A549 (cell line): ENCODE data around the gene DELE1. TPM values are rescaled to one million over a fixed set of nuclear protein-coding genes. Genes with fewer than 3 reads are reported as not detected.

ENCODE experiments used
- ATAC-seq, 2 experiments: fragments of 200-7000 bp in 1 of 2; fragments of >200 bp in 1 of 2; cut with Nextera tagmentation in 1 of 2; cut with Tn5 transposase in 1 of 2; 3 replicates each; pipeline versions ENCODE4 v1.8.0 to v1.9.1; 2018 to 2020; ENCODE audit warnings: mild to moderate bottlenecking in 1 of 2, moderate library complexity in 1 of 2
- CTCF ChIA-PET: fragments of 300-600 bp; sonication (Branson Sonifier 250); formaldehyde crosslinking; extraction: SDS; loops from one replicate; lab custom pipeline; 2021; ENCODE audit warnings: antibody characterized with exemption, inconsistent platforms; lab: Yijun Ruan, JAX
- POLR2A ChIA-PET: fragments of 350-600 bp; formaldehyde crosslinking; extraction: SDS; loops from one replicate; lab custom pipeline; 2021; ENCODE audit warnings: antibody characterized with exemption, inconsistent platforms; lab: Yijun Ruan, JAX
- DNase-seq, 2 experiments: peaks; one replicate each; pipeline versions ENCODE4 v3.0.0 to v3.0.0-alpha.2; 2011 to 2016; ENCODE audit warnings: low read depth in 1 of 2, low spot score in 1 of 2
- FAIRE-seq: peaks from 2 replicates; lab custom pipeline; 2011; peaks lifted over from hg19 to GRCh38; lab: Jason Lieb, UNC
- H3K27ac ChIP-seq, 2 experiments: fragments of >200 bp; sonication (Bioruptor Twin); formaldehyde crosslinking; 3 replicates each; pipeline ENCODE4 v1.5.1; 2016 to 2017
- H3K4me1 ChIP-seq: fragments of >200 bp; sonication (Bioruptor Twin); formaldehyde crosslinking; 3 replicates; pipeline ENCODE4 v1.6.1; 2016
- H3K4me2 ChIP-seq: fragments of >200 bp; sonication (Bioruptor Twin); formaldehyde crosslinking; 3 replicates; pipeline ENCODE4 v1.6.1; 2016
- H3K4me3 ChIP-seq: fragments of >200 bp; sonication (Bioruptor Twin); formaldehyde crosslinking; 3 replicates; pipeline ENCODE4 v1.5.1; 2016
- H3K9me3 ChIP-seq: fragments of >200 bp; sonication (Bioruptor Twin); formaldehyde crosslinking; 3 replicates; pipeline ENCODE4 v1.6.1; 2016
- CEBPB ChIP-seq, 2 experiments: fragments of >200 bp in 1 of 2; sonication (Bioruptor Twin) in 1 of 2; formaldehyde crosslinking in 1 of 2; IDR thresholded peaks; 2 replicates each; pipeline ENCODE4 v1.6.1; 2012 to 2016
- CHD2 ChIP-seq: fragments of 150-350 bp; IDR thresholded peaks from 2 replicates; pipeline ENCODE4 v1.6.1; 2014; ENCODE audit warnings: low read length; ENCODE audit not compliant: partially characterized antibody
- EHMT2 ChIP-seq: fragments of 200-600 bp; sonication (generic); IDR thresholded peaks from 2 replicates; pipeline ENCODE4 v1.6.1; 2016; ENCODE audit warnings: antibody characterized with exemption, low read depth, mild to moderate bottlenecking, moderate library complexity
- ELK1 ChIP-seq: fragments of 150-350 bp; IDR thresholded peaks from 2 replicates; pipeline ENCODE4 v1.6.1; 2014; ENCODE audit warnings: low read depth, mild to moderate bottlenecking, low read length
- EP300 ChIP-seq, 2 experiments: fragments of >200 bp; sonication (Bioruptor Twin); formaldehyde crosslinking; IDR thresholded peaks; 2 replicates in 1 of 2; 3 replicates in 1 of 2; pipeline ENCODE4 v1.6.1; 2016 to 2017
- KDM1A ChIP-seq: fragments of 200-600 bp; sonication (generic); IDR thresholded peaks from 2 replicates; pipeline ENCODE4 v1.6.1; 2016; ENCODE audit warnings: low read depth, mild to moderate bottlenecking
- KDM5A ChIP-seq: fragments of 200-600 bp; sonication (generic); IDR thresholded peaks from 2 replicates; pipeline ENCODE4 v1.6.1; 2016; ENCODE audit warnings: antibody characterized with exemption, mild to moderate bottlenecking
- PBX3 ChIP-seq: IDR thresholded peaks from 2 replicates; pipeline ENCODE4 v1.6.1; 2012
- POLR2A ChIP-seq: IDR thresholded peaks from 2 replicates; pipeline ENCODE4 v1.6.1; 2012; ENCODE audit warnings: mild to moderate bottlenecking, low read length
- POLR2AphosphoS2 ChIP-seq: conservative IDR thresholded peaks from 2 replicates; pipeline ENCODE4 v1.6.1; 2012; ENCODE audit warnings: low read length, improper control_type of control experiment, inconsistent platforms
- REST ChIP-seq: fragments of 200-600 bp; sonication (generic); IDR thresholded peaks from 2 replicates; pipeline ENCODE4 v1.6.1; 2016; ENCODE audit warnings: antibody characterized with exemption, mild to moderate bottlenecking, moderate library complexity
- RNF2 ChIP-seq: fragments of 200-600 bp; sonication (generic); IDR thresholded peaks from 2 replicates; pipeline ENCODE4 v1.6.1; 2016; ENCODE audit warnings: low read depth, mild to moderate bottlenecking, antibody characterized with exemption, moderate library complexity, borderline replicate concordance
- SMC3 ChIP-seq: fragments of >200 bp; sonication (Bioruptor Twin); formaldehyde crosslinking; IDR thresholded peaks from 3 replicates; pipeline ENCODE4 v1.6.1; 2018; ENCODE audit warnings: inconsistent platforms
- SREBF2 ChIP-seq: fragments of 450-650 bp; IDR thresholded peaks from 2 replicates; pipeline ENCODE4 v1.6.1; 2014; ENCODE audit warnings: mild to moderate bottlenecking, moderate library complexity
- ZFP36 ChIP-seq: fragments of 450-650 bp; IDR thresholded peaks from 2 replicates; pipeline ENCODE4 v1.6.1; 2014; ENCODE audit warnings: borderline replicate concordance; ENCODE audit not compliant: partially characterized antibody
- WGBS: methylation state at CpG from one replicate; pipeline ENCODE4 v1.1.6; 2017; ENCODE audit errors: missing lambda C conversion rate; 5-methylcytosine and 5-hydroxymethylcytosine counted together
- polyA plus RNA-seq, 4 experiments: library from polyadenylated mRNA; depleted of rRNA in 3 of 4; stranded (reverse); fragments of >200 nt; fragmentation: RNase III in 1 of 4; extraction: RNeasy Plus Mini Kit Qiagen cat#74134 plus additional on column Dnase treatment in 1 of 4; gene quantifications; 2 replicates in 3 of 4; 3 replicates in 1 of 4; pipeline ENCODE4 v1.2.3, GENCODE V29; 2011 to 2017
- TF ChIP-seq, protein P1 (sequence below): fragments of 250-450 bp; sonication (Bioruptor Pico); IDR thresholded peaks from 2 replicates; pipeline ENCODE4 v1.5.0; 2020; ENCODE audit warnings: low read depth, mild to moderate bottlenecking, moderate library complexity
- TF ChIP-seq, protein P2 (sequence below): fragments of 250-450 bp; sonication (Bioruptor Pico); IDR thresholded peaks from 2 replicates; pipeline ENCODE4 v1.5.0; 2021; ENCODE audit warnings: mild to moderate bottlenecking, moderate library complexity, borderline replicate concordance
- TF ChIP-seq, protein P3 (sequence below): IDR thresholded peaks from 2 replicates; pipeline ENCODE4 v1.6.1; 2012
- TF ChIP-seq, protein P4 (sequence below): fragments of 450-650 bp; IDR thresholded peaks from 2 replicates; pipeline ENCODE4 v1.6.1; 2014; ENCODE audit warnings: antibody characterized with exemption

Gene DELE1
- polyA plus RNA-seq, 2 of the 4 experiments (the other 2 are of a cell fraction) = 41.2 to 60.1 TPM

DNA sequence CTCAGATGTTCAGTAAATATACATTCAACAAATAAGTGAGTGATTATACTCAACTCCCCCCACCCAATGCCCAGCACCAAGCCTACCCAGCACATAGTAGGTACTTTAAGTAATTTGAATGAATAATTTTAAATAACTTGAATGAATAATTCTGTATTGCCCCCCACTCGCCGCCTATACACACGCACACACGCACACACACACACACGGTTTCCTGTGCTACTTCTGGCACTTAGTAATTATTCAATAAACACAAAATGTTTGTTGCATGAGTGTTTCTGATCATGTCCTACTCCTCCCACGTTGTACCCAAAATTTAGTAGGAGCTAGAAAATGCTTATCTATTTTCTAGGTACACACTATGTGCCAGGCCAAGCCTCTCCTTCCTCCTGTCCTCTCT, 18.1 kb downstream of the DELE1 start:
- ATAC-seq = no peak
- no peak for DNase-seq
- TF ChIP-seq, protein P1, sequence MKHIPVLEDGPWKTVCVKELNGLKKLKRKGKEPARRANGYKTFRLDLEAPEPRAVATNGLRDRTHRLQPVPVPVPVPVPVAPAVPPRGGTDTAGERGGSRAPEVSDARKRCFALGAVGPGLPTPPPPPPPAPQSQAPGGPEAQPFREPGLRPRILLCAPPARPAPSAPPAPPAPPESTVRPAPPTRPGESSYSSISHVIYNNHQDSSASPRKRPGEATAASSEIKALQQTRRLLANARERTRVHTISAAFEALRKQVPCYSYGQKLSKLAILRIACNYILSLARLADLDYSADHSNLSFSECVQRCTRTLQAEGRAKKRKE (CRISPR knock-in tag) = no peak
- no peak for TF ChIP-seq ZFP36
- no peak for TF ChIP-seq PBX3
- no peak for TF ChIP-seq KDM5A
- no peak for TF ChIP-seq POLR2A
- TF ChIP-seq ELK1 = no peak
- TF ChIP-seq EP300 (IDR thresholded peaks at IDR 0.05) = no peak
- no peak for TF ChIP-seq EHMT2
- no peak for TF ChIP-seq KDM1A
- TF ChIP-seq RNF2 = no peak
- TF ChIP-seq, protein P2, sequence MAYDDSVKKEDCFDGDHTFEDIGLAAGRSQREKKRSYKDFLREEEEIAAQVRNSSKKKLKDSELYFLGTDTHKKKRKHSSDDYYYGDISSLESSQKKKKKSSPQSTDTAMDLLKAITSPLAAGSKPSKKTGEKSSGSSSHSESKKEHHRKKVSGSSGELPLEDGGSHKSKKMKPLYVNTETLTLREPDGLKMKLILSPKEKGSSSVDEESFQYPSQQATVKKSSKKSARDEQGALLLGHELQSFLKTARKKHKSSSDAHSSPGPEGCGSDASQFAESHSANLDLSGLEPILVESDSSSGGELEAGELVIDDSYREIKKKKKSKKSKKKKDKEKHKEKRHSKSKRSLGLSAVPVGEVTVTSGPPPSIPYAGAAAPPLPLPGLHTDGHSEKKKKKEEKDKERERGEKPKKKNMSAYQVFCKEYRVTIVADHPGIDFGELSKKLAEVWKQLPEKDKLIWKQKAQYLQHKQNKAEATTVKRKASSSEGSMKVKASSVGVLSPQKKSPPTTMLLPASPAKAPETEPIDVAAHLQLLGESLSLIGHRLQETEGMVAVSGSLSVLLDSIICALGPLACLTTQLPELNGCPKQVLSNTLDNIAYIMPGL (CRISPR knock-in tag) = no peak
- no peaks in the 10 kb centered on the region for H3K9me3 ChIP-seq
- no peak for FAIRE-seq
- ChIA-PET POLR2A (interaction anchor here (0.9 to 4.8 kb wide), 2 partner anchors 18 to 27 kb away, joined by 4 to 28 read pairs; partner anchors contain the start of genes DELE1 and RNF14), CTCF (interaction anchor here (0.7 to 11.8 kb wide), 9 partner anchors 8 to 252 kb away, joined by 3 to 158 read pairs (median 5); partner anchors contain the start of genes PCDH12 and RNF14)
- H3K4me2 ChIP-seq = no peak overlapping the region
- H3K4me1 ChIP-seq = peaks cover 9% of the 10 kb centered on the region; the same call in 2 of the 3 replicates
- no peak overlapping the region for H3K4me3 ChIP-seq
- no peak overlapping the region for H3K27ac ChIP-seq
- WGBS = 87% methylated on average over 6 of the region's 6 CpGs

DNA sequence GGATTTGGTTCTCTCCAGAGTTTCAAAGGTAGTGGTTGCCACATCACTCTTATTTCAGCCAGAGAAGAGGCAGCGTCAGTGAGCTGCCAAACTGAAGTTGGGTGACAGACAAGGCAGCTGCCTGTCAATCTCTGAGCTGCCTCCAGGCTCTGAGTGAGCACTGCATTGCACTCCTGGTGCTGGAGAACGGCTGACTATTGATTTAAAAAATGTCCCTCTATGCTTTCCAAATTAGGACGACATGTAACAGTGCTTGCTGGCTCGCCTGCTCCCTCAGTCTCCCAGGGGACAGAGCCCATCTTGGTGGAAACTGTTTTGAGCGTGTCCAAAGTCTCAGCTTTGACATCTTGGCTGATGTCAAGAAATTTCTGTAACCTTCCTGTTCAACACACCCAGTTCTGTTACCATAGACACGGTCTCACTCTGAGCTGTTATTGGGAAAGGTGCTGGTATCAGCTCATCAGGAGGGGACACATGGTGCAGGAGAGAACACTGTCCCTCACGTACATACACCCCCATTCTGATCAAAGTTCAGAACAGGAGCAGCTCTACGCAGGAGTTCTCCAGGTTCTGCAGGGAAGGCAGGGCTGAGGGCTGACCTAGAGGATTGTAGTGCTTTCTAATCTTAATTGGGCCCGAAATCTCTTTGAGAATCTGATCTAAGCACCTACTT, 18.6 kb downstream of the DELE1 start:
- 86% methylated on average over 9 of the region's 9 CpGs for WGBS
- no peak for FAIRE-seq

DNA sequence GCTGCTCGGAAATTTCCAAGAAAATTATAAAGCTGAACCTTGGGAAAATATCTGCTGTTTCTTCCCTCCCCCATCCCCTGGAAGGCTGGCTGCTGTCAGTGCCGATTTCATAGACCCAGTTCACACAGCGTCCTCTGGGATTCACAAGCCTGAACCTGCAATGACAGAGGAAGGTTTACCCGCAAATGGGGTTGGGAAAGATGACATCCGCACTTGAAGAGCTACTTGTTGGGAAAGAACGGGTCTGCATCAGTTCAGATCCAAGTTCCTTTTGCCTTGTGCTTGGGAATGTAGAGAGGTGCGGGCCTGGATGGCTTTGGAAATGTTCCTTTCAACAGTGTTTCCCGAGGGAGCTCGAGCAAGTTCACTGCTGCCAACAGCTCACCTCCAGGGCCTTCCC, 20.4 kb downstream of the DELE1 start:
- ATAC-seq = no peak
- Histone ChIP-seq H3K4me1 (peaks cover 9% of the 10 kb centered on the region; the same call in 2 of the 3 replicates), H3K9me3 (no peaks in the 10 kb centered on the region), H3K27ac (no peak overlapping the region), H3K4me2 (no peak overlapping the region), H3K4me3 (no peak overlapping the region)
- 87% methylated on average over 9 of the region's 9 CpGs for WGBS
- ChIA-PET POLR2A (interaction anchor here (4.8 kb wide), 1 partner anchor 21 kb away, joined by 28 read pairs; the partner anchor contains the start of gene DELE1), CTCF (interaction anchor here (0.7 to 11.8 kb wide), 10 partner anchors 9 to 279 kb away, joined by 3 to 158 read pairs (median 4); partner anchors contain the start of genes PCDH1, PCDH12 and RNF14)
- no peak for FAIRE-seq
- DNase-seq = no peak
- TF ChIP-seq REST (no peak), ZFP36 (no peak), SREBF2 (no peak), CHD2 (no peak), PBX3 (no peak), SMC3 (no peak), CEBPB (IDR thresholded peaks at IDR 0.05) (no peak), RNF2 (no peak)
- TF ChIP-seq, protein P3, sequence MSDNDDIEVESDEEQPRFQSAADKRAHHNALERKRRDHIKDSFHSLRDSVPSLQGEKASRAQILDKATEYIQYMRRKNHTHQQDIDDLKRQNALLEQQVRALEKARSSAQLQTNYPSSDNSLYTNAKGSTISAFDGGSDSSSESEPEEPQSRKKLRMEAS = no peak
- TF ChIP-seq, protein P4, sequence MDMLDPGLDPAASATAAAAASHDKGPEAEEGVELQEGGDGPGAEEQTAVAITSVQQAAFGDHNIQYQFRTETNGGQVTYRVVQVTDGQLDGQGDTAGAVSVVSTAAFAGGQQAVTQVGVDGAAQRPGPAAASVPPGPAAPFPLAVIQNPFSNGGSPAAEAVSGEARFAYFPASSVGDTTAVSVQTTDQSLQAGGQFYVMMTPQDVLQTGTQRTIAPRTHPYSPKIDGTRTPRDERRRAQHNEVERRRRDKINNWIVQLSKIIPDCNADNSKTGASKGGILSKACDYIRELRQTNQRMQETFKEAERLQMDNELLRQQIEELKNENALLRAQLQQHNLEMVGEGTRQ = no peak

More for the DNA sequence above, 18.6 kb downstream of the DELE1 start:
- TF ChIP-seq SMC3 = no peak
- 0 out of 2 replicates have a peak, but pooled peaks have one; percentile 21 for TF ChIP-seq POLR2AphosphoS2
- Histone ChIP-seq H3K4me3 (no peak overlapping the region), H3K4me1 (peaks cover 9% of the 10 kb centered on the region; the same call in 2 of the 3 replicates), H3K27ac (no peak overlapping the region), H3K4me2 (no peak overlapping the region), H3K9me3 (no peaks in the 10 kb centered on the region)
- POLR2A ChIA-PET = interaction anchor here (4.8 kb wide), 1 partner anchor 19 kb away, joined by 28 read pairs; the partner anchor contains the start of gene DELE1
- ATAC-seq = no peak
- CTCF ChIA-PET = interaction anchor here (0.7 to 11.8 kb wide), 7 partner anchors 8 to 252 kb away, joined by 3 to 158 read pairs (median 5); partner anchors contain the start of genes PCDH12 and RNF14
- DNase-seq = no peak
